ENCODE measurements around the gene CHST1. TPM values are rescaled to one million over a fixed set of nuclear protein-coding genes. Genes with fewer than 3 reads are reported as not detected.

CHST1 gene
- total RNA-seq, 1 experiment from 2014 or later = not detected

DNA sequence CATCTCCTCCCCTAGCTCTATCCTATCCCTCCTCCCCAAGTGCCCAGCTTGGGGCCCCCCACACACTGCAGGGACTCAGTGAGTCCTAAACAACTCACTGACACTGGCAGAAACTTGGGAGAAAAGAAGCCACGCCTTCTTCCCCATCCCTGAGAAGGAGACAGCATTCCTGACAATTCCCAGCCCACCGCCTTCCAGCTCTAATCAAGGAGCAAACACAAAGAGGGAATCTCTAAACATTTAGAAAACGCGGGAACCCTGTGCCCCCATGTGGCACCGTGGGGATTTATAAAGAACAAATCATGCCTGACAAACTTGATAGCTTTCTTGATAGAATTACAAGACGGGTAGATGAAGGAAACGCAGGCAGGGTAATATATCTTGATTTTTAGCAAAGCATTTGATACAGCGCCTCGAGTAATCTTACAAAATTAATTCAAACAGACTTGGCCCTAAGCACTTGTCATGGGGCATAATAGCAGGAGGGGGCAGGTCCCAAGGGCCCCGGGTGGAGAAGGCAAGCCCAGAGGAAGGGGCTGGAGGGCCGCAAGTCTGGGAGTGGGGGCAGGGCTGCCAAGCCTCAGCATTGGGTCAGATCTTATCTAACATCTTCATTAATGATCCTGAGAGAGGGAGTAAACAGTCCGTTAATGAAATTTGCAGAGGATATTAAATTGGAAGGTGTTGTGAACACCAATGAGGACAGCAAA, 4.5 kb downstream of the CHST1 start:
- Histone ChIP-seq H3K27me3 (ENCODE audit: low read length) (peaks cover 65% of the 10 kb centered on the region), H3K4me2 (ENCODE audit: low read length) (no peak overlapping the region), H4K20me1 (ENCODE audit: low read length) (no peaks in the 10 kb centered on the region), H3K9ac (ENCODE audit: low read length) (no peak overlapping the region), H3K9me3 (ENCODE audit: low read length) (no peaks in the 10 kb centered on the region), H3K27ac (ENCODE audit: low read length) (no peak overlapping the region), H2AFZ (ENCODE audit: low read length) (no peak overlapping the region), H3K36me3 (ENCODE audit: low read depth, low read length) (no peaks in the 10 kb centered on the region), H3K4me3 (ENCODE audit: low read length) (no peak overlapping the region), H3K9me2 (replicated peaks; ENCODE audit: low read length) (no peaks in the 10 kb centered on the region), H3K79me2 (ENCODE audit: low read length) (no peaks in the 10 kb centered on the region), H3K4me1 (ENCODE audit: insufficient read depth, low read length) (no peaks in the 10 kb centered on the region), H3F3A (ENCODE audit: low read length, unreplicated experiment) (no peaks in the 10 kb centered on the region)
- intact Hi-C loops (cut with micrococcal nuclease) = no loop called here
- ChIA-PET CTCF (no interaction called here), POLR2A (ENCODE audit: unreplicated experiment) (no interaction called here)
- DNase-seq (no peak), ATAC-seq (no peak)
- TF ChIP-seq, protein P1, sequence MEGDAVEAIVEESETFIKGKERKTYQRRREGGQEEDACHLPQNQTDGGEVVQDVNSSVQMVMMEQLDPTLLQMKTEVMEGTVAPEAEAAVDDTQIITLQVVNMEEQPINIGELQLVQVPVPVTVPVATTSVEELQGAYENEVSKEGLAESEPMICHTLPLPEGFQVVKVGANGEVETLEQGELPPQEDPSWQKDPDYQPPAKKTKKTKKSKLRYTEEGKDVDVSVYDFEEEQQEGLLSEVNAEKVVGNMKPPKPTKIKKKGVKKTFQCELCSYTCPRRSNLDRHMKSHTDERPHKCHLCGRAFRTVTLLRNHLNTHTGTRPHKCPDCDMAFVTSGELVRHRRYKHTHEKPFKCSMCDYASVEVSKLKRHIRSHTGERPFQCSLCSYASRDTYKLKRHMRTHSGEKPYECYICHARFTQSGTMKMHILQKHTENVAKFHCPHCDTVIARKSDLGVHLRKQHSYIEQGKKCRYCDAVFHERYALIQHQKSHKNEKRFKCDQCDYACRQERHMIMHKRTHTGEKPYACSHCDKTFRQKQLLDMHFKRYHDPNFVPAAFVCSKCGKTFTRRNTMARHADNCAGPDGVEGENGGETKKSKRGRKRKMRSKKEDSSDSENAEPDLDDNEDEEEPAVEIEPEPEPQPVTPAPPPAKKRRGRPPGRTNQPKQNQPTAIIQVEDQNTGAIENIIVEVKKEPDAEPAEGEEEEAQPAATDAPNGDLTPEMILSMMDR (conservative IDR thresholded peaks at IDR 0.05; ENCODE audit: low read depth, low read length) = no peak
- no peak for TF ChIP-seq EZH2phosphoT487 (IDR thresholded peaks at IDR 0.05; ENCODE audit: borderline replicate concordance, low read length)
- no peak for TF ChIP-seq EZH2 (IDR thresholded peaks at IDR 0.05; ENCODE audit: low read length, unreplicated experiment)
- no TSS peak for BruUV-seq (replicated peaks)

DNA sequence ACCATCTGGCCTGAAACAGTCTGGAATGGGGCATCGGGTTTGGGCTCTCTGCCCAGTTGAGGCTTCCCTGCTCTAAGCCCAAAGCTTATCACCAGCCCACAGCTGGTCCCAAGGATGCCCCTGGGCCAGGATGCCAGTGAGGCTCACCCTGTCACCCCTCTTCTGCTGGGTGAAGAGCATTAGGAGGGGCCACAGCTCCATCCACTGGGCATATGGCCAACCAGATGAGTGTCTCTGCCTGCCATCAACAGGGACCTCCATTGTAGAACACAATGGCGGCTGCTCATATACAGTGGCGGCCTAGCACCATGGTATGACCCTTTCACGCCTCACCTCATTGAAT, 5.6 kb downstream of the CHST1 start:
- Histone ChIP-seq H3K9ac (ENCODE audit: low read length) (no peak overlapping the region), H3K27me3 (ENCODE audit: low read length) (peaks cover 57% of the 10 kb centered on the region), H3K36me3 (ENCODE audit: low read depth, low read length) (no peaks in the 10 kb centered on the region), H3K4me2 (ENCODE audit: low read length) (no peak overlapping the region), H3K9me2 (replicated peaks; ENCODE audit: low read length) (no peaks in the 10 kb centered on the region), H4K20me1 (ENCODE audit: low read length) (no peaks in the 10 kb centered on the region), H3K4me3 (ENCODE audit: low read length) (no peak overlapping the region), H3K27ac (ENCODE audit: low read length) (no peak overlapping the region), H3K79me2 (ENCODE audit: low read length) (no peaks in the 10 kb centered on the region), H3K4me1 (ENCODE audit: insufficient read depth, low read length) (no peaks in the 10 kb centered on the region), H2AFZ (ENCODE audit: low read length) (no peak overlapping the region), H3F3A (ENCODE audit: low read length, unreplicated experiment) (no peaks in the 10 kb centered on the region), H3K9me3 (ENCODE audit: low read length) (no peaks in the 10 kb centered on the region)
- TF ChIP-seq EZH2 (IDR thresholded peaks at IDR 0.05; ENCODE audit: low read length, unreplicated experiment) = no peak
- TF ChIP-seq EZH2phosphoT487 (IDR thresholded peaks at IDR 0.05; ENCODE audit: borderline replicate concordance, low read length) = no peak
- TF ChIP-seq, protein P1 (conservative IDR thresholded peaks at IDR 0.05; ENCODE audit: low read depth, low read length) = no peak
- BruUV-seq (replicated peaks) = no TSS peak
- ChIA-PET POLR2A (ENCODE audit: unreplicated experiment) (no interaction called here), CTCF (no interaction called here)
- DNase-seq (no peak), ATAC-seq (no peak)
- intact Hi-C loops (cut with micrococcal nuclease) = no loop called here

DNA sequence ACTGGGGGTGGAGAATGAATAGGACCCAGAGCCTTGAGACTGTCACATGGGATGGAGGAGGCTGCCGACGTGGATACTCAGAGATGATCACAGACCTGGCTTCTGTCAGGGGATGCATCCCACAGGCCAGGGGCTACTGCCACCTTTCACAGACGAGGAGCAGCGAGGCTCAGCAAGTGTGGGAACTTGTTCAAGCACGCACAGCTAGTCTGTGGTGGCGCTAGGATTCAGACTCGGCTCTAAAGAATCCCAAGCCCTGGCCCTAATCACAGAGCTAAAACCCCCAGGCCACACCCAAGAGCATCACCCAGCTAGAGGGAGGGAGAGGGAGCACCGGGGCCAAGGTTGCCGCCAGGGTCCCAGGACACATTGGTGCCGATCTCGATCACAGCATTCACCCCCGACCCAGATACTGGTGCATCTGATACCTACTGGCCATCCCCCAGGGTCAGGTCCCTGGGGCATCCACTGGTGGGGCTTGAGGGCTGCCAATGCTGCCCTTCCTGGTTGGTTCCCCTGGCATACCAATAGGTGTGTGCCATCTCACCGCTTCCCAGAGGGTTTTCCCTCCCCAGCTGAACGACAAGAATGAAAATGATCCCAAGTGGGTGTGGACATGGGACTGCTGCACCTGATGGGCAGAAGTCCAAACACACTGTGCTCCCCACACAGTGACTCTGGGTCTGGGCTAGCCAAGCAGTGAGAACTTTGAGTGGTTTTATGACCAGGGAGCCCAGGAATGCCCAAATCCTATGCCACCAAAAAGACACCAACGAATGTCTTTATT, 6.2 kb downstream of the CHST1 start:
- Histone ChIP-seq H3K9me2 (replicated peaks; ENCODE audit: low read length) (no peaks in the 10 kb centered on the region), H3K4me1 (ENCODE audit: insufficient read depth, low read length) (no peaks in the 10 kb centered on the region), H3K27ac (ENCODE audit: low read length) (no peak overlapping the region), H3K4me3 (ENCODE audit: low read length) (no peak overlapping the region), H4K20me1 (ENCODE audit: low read length) (no peaks in the 10 kb centered on the region), H3K9me3 (ENCODE audit: low read length) (no peaks in the 10 kb centered on the region), H3K27me3 (ENCODE audit: low read length) (peaks cover 51% of the 10 kb centered on the region), H3K79me2 (ENCODE audit: low read length) (no peaks in the 10 kb centered on the region), H3K36me3 (ENCODE audit: low read depth, low read length) (no peaks in the 10 kb centered on the region), H3K9ac (ENCODE audit: low read length) (no peak overlapping the region), H3K4me2 (ENCODE audit: low read length) (no peak overlapping the region), H3F3A (ENCODE audit: low read length, unreplicated experiment) (no peaks in the 10 kb centered on the region), H2AFZ (ENCODE audit: low read length) (no peak overlapping the region)
- no TSS peak for BruUV-seq (replicated peaks)
- ChIA-PET POLR2A (ENCODE audit: unreplicated experiment) (no interaction called here), CTCF (no interaction called here)
- TF ChIP-seq, protein P1 (conservative IDR thresholded peaks at IDR 0.05; ENCODE audit: low read depth, low read length) = no peak
- TF ChIP-seq EZH2 (IDR thresholded peaks at IDR 0.05; ENCODE audit: low read length, unreplicated experiment) (no peak), EZH2phosphoT487 (IDR thresholded peaks at IDR 0.05; ENCODE audit: borderline replicate concordance, low read length) (no peak)
- ATAC-seq (no peak), DNase-seq (no peak)
- intact Hi-C loops (cut with micrococcal nuclease) = no loop called here

All from PC-3 (cell line).